GM21737 (cell line): Measurements from ENCODE around the gene EFS.

Experiments
- ATAC-seq: cut with Tn5 transposase; IDR thresholded peaks from one replicate; pipeline ENCODE4 v1.9.1; 2021; ENCODE audit warnings: mild to moderate bottlenecking, moderate library complexity; ENCODE audit not compliant: unreplicated experiment

The EFS gene

GRCh38 chr14:23307146-23307530 lies 57.8 kb downstream of the EFS start:
- no peak for ATAC-seq

GRCh38 chr14:23306412-23307145 lies 58.4 kb downstream of the EFS start, which contains the start of gene BCL2L2:
TSS of gene BCL2L2 (plus strand) at chr14:23306833. CDS start at chr14:23307768, 935 bp downstream.
- ATAC-seq, result no peak
